K562 (cell line): ENCODE results near the gene PLEKHH3. TPM values are rescaled to one million over a fixed set of nuclear protein-coding genes. Genes with fewer than 3 reads are reported as not detected.

Experiments
- CBX1 ChIP-seq: sonication (generic); IDR thresholded peaks from 2 replicates; pipeline ENCODE4 v1.6.1; 2016; ENCODE audit warnings: antibody characterized with exemption, low read depth, mild to moderate bottlenecking
- ELF2 ChIP-seq: fragments of 250-450 bp; sonication (Bioruptor Pico); IDR thresholded peaks from 2 replicates; pipeline ENCODE4 v1.5.0; 2021; ENCODE audit warnings: mild to moderate bottlenecking
- HDAC2 ChIP-seq: fragments of 450-650 bp; IDR thresholded peaks from 2 replicates; pipeline ENCODE4 v1.6.1; 2016; ENCODE audit warnings: mild to moderate bottlenecking
- HLTF ChIP-seq: fragments of 450-650 bp; IDR thresholded peaks from 2 replicates; pipeline ENCODE4 v1.6.1; 2016
- MEF2D ChIP-seq: conservative IDR thresholded peaks from 2 replicates; pipeline ENCODE4 v1.6.1; 2016; ENCODE audit warnings: low read depth, missing genetic modification characterization, missing compliant biosample characterization
- polyA plus RNA-seq, 8 experiments: library from polyadenylated mRNA; depleted of rRNA in 4 of 8; stranded (reverse) in 5 of 8; unstranded in 3 of 8; fragments of >200 nt; fragmentation: Nextera tagmentation in 2 of 8; fragmentation: Illumina TruSeq in 1 of 8; extraction: Ambion mirVana in 2 of 8; extraction: Trizol in 1 of 8; gene quantifications; 2 replicates each; pipeline versions ENCODE4 v1.2.1 to v1.2.3, GENCODE V29; 2011 to 2014; ENCODE audit warnings: inconsistent platforms in 1 of 8, missing spikeins in 1 of 8
- total RNA-seq, 7 experiments: library from RNA; depleted of rRNA in 6 of 7; stranded (reverse); fragments of >200 nt in 6 of 7; fragmentation: Illumina TruSeq in 2 of 7; extraction: Trizol in 2 of 7; gene quantifications; 2 replicates each; pipeline versions ENCODE4 v1.2.1 to v1.2.3, GENCODE V29; 2011 to 2021; ENCODE audit warnings: low replicate concordance in 1 of 7
- TF ChIP-seq, protein P1 (sequence below), 2 experiments: fragments of 450-650 bp in 1 of 2; sonication (generic) in 1 of 2; formaldehyde crosslinking in 1 of 2; IDR thresholded peaks; 2 replicates each; pipeline versions ENCODE4 v1.7.1 to v1.9.0; 2016 to 2022; ENCODE audit warnings: inconsistent platforms in 1 of 2, mild to moderate bottlenecking in 1 of 2, missing genetic modification reagents in 1 of 2
- TF ChIP-seq, protein P2 (sequence below): fragments of 450-650 bp; conservative IDR thresholded peaks from 2 replicates; pipeline ENCODE4 v1.6.1; 2016; ENCODE audit warnings: missing genetic modification characterization, low read depth, mild to moderate bottlenecking, missing compliant biosample characterization, moderate library complexity
- TF ChIP-seq, protein P3 (sequence below): IDR thresholded peaks from 3 replicates; pipeline ENCODE4 v1.6.1; 2011; ENCODE audit warnings: borderline replicate concordance, mild to moderate bottlenecking; ENCODE audit not compliant: insufficient read length, insufficient read depth
- TF ChIP-seq, protein P4 (sequence below): IDR thresholded peaks from 3 replicates; pipeline ENCODE4 v1.6.1; 2011; ENCODE audit warnings: borderline replicate concordance, mild to moderate bottlenecking, moderate library complexity; ENCODE audit not compliant: insufficient read length; ENCODE audit errors: extremely low read depth

PLEKHH3 gene
- total and polyA plus RNA-seq, 9 of the 15 experiments (the other 6 are each of a cell fraction or from before 2014, with no cell fraction given): 0.58 to 34.5 (median 5.0) TPM

DNA sequence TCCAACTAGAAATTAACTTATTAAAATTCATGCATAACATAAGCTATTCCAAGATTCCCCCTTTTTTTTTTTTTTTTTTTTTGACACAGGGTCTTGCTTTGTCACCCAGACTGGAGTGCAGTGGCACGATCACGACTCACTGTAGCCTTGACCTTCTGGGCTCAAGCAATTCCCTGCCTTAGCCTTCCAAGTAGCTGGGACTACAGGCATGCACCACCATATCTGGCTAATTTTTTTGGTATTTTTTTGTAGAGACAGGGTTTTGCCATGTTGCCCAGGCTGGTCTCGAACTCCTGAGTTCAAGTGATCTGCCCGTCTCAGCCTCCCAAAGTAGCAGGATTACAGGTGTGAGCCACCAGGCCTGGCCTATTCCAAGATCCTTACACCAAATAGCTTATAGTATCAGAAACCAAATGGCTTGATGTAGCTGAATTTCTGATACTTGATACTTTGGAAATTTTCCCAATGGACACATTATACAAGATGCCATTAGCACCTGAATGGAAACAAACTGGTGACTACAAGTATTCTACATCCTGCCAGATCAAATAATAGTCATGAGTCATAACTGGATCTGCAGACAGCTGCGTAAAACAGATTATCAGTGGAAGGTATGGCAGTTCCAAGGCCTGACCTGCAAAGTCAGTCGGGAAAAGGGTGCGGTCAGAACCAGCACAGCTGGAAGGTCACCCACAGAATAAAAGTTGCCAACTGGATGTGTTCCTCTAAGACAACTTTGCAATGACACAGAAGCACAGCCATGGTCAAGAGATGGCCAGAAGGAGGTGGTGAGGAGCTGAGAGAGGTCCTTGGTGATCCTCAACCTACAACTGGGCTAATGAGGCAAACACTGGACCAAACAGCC is 52.8 kb downstream of the PLEKHH3 start (continued):
- TF ChIP-seq, protein P1, sequence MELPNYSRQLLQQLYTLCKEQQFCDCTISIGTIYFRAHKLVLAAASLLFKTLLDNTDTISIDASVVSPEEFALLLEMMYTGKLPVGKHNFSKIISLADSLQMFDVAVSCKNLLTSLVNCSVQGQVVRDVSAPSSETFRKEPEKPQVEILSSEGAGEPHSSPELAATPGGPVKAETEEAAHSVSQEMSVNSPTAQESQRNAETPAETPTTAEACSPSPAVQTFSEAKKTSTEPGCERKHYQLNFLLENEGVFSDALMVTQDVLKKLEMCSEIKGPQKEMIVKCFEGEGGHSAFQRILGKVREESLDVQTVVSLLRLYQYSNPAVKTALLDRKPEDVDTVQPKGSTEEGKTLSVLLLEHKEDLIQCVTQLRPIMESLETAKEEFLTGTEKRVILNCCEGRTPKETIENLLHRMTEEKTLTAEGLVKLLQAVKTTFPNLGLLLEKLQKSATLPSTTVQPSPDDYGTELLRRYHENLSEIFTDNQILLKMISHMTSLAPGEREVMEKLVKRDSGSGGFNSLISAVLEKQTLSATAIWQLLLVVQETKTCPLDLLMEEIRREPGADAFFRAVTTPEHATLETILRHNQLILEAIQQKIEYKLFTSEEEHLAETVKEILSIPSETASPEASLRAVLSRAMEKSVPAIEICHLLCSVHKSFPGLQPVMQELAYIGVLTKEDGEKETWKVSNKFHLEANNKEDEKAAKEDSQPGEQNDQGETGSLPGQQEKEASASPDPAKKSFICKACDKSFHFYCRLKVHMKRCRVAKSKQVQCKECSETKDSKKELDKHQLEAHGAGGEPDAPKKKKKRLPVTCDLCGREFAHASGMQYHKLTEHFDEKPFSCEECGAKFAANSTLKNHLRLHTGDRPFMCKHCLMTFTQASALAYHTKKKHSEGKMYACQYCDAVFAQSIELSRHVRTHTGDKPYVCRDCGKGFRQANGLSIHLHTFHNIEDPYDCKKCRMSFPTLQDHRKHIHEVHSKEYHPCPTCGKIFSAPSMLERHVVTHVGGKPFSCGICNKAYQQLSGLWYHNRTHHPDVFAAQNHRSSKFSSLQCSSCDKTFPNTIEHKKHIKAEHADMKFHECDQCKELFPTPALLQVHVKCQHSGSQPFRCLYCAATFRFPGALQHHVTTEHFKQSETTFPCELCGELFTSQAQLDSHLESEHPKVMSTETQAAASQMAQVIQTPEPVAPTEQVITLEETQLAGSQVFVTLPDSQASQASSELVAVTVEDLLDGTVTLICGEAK (IDR thresholded peaks at IDR 0.05): no peak
- TF ChIP-seq, protein P1 (CRISPR knock-in tag; IDR thresholded peaks at IDR 0.05): no peak
- TF ChIP-seq, protein P2, sequence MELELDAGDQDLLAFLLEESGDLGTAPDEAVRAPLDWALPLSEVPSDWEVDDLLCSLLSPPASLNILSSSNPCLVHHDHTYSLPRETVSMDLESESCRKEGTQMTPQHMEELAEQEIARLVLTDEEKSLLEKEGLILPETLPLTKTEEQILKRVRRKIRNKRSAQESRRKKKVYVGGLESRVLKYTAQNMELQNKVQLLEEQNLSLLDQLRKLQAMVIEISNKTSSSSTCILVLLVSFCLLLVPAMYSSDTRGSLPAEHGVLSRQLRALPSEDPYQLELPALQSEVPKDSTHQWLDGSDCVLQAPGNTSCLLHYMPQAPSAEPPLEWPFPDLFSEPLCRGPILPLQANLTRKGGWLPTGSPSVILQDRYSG (tag): no peak; the same call in 1 of the 2 replicates
- no peak for TF ChIP-seq ELF2 (CRISPR knock-in tag)
- TF ChIP-seq CBX1: no peak
- TF ChIP-seq HLTF: 0 out of 2 replicates have a peak, but pooled peaks have one; percentile 54
- TF ChIP-seq, protein P3, sequence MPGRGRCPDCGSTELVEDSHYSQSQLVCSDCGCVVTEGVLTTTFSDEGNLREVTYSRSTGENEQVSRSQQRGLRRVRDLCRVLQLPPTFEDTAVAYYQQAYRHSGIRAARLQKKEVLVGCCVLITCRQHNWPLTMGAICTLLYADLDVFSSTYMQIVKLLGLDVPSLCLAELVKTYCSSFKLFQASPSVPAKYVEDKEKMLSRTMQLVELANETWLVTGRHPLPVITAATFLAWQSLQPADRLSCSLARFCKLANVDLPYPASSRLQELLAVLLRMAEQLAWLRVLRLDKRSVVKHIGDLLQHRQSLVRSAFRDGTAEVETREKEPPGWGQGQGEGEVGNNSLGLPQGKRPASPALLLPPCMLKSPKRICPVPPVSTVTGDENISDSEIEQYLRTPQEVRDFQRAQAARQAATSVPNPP: no peak
- TF ChIP-seq, protein P4, sequence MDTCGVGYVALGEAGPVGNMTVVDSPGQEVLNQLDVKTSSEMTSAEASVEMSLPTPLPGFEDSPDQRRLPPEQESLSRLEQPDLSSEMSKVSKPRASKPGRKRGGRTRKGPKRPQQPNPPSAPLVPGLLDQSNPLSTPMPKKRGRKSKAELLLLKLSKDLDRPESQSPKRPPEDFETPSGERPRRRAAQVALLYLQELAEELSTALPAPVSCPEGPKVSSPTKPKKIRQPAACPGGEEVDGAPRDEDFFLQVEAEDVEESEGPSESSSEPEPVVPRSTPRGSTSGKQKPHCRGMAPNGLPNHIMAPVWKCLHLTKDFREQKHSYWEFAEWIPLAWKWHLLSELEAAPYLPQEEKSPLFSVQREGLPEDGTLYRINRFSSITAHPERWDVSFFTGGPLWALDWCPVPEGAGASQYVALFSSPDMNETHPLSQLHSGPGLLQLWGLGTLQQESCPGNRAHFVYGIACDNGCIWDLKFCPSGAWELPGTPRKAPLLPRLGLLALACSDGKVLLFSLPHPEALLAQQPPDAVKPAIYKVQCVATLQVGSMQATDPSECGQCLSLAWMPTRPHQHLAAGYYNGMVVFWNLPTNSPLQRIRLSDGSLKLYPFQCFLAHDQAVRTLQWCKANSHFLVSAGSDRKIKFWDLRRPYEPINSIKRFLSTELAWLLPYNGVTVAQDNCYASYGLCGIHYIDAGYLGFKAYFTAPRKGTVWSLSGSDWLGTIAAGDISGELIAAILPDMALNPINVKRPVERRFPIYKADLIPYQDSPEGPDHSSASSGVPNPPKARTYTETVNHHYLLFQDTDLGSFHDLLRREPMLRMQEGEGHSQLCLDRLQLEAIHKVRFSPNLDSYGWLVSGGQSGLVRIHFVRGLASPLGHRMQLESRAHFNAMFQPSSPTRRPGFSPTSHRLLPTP: peak; percentile 17
- TF ChIP-seq HDAC2: peak; percentile 63
- no peak for TF ChIP-seq MEF2D
